GM15510 (cell line): ENCODE results near the gene CHPF2.

ENCODE experiments used
- POLR2A ChIP-seq: IDR thresholded peaks from 3 replicates; pipeline ENCODE4 v1.6.1; 2011; ENCODE audit warnings: borderline replicate concordance; ENCODE audit not compliant: insufficient read length; ENCODE audit errors: extremely low read depth

Gene CHPF2

DNA sequence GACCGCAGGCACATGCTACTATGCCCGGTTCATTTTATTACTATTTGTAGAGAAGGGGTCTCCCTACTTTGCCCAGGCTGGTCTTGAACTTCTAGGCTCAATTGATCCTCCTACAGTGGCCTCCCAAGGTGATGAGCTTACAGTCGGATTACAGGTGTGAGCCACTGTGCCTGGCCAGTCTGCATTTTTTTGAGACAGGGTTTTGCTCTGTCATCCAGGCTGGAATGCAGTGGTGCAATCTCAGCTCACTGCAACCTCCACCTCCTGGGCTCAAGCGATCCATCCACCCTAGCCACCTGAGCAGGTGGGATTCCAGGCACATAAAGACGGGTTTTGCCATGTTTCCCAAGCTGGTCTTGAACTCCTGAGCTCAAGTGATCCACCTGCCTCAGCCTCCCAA, 19.7 kb upstream of the CHPF2 start:
- no peak for TF ChIP-seq POLR2A

DNA sequence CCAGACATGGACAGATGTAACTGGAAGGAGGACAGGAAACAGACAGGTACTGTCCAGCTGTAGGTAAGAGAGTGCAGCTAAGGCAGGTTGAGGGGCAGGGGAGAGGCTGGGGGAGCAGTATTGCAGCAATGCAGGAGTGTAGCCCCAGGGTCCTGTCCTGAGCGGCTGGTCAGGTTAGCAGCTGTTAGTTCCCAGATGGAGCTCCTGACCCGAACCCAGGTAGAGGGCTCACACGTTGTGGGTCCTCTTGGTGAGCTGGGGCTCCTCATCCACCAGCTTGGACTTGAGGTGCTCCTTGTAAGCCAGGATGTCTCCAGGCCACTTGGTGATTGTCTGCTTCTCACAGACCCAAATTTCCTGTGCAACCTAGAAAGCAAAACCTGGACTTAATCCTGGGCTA, 18.5 kb upstream of the CHPF2 start:
- TF ChIP-seq POLR2A = no peak

DNA sequence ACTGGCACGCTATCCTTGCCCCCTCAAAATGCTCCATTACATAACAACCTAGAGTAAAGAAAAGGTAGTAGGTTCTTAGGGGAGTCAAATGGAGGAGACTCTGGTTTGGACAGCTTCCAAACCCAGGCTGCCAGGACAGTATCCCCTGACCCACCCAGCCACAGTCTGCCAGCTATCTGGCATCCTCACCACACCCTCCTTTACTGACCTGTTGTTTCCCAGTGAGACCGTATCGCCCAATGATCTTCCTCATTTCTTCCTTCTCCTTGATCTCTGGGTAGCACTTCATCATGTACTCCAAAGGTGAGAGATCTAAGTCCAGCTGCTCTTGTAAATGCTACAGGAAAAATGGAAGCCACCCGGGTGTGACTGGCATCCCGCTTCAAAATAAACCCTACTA, 16.9 kb upstream of the CHPF2 start:
- no peak for TF ChIP-seq POLR2A

DNA sequence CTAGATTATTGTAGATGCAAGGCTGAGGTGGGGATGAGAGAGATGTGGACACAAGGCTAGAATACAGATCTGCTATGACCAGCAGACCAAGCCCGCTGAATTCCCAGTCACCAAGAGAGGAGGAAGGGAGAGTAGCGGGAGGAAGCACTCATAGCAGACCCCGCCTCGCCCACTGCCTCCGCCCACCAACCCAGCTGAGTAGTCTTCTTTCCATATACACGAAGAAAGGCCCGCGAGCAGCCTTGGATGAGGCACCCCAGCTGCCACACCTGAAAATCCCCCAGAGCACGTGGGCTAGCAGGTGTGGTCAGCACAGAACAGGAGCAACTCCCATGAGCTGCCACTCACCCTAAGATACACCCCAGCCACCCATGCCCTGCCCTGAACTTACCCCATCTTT, 14.1 kb upstream of the CHPF2 start:
- no peak for TF ChIP-seq POLR2A

DNA sequence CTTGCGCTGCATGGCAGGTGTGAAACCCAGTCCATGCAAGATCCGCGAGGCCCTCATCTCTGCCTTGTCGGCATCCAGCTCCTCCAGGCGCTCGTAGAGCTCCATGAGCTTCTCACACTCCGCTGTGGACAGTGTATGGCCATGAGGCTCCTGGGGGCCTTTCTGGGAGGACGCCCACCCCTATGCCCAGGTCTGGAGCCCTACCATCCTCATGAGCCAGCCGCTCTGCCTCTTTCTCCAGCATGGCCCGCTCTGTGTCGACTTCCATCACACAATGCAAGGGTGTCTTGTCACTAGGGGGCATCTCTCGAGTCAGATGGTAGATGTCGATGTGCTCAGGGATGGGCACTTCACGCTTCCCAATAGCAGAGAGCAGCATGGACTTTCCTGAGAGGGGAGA, 8.6 kb upstream of the CHPF2 start:
- no peak for TF ChIP-seq POLR2A

DNA sequence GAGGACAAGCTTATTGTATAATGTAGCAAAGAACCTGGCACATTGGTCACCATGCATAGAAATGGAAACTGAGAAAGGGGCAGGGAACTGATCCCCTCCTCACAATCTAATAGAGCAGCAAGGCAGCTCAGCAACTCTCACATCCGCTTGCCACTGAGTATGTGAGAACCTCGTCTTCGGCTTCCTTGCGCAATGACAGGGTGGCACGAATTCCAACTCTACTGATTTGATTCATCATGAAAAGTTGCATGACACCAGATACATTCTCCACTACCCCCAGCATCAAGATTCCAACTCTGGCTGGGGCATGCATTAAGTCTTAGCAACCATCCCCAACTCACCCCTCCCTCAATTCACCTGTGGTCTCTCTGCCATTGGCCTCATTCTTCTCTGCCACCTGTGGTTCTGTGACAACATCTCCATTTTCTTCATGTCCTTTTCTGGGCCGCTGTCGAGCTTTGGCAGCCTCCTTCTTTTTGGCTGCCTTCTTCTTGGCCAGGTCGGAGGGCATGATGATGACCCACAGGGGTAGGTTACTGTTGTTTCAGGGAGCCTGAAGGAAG, 6.3 kb upstream of the CHPF2 start:
- no peak for TF ChIP-seq POLR2A

DNA sequence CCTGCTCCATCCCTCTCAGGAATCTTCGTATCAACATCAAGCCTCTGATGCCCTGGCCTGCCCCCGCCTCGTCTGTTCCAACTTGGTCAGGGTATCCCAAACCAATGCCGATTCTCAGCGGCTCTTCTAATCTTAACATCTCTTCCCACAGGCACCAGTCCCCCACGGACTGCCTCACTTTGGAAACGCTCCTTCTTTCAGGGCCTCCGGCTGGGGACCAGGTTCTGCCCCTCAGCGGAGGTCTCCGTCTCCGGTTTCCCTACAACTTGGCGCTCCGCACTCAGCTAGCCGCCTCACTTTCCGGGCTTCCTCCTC, 5.8 kb upstream of the CHPF2 start:
- TF ChIP-seq POLR2A = no peak

DNA sequence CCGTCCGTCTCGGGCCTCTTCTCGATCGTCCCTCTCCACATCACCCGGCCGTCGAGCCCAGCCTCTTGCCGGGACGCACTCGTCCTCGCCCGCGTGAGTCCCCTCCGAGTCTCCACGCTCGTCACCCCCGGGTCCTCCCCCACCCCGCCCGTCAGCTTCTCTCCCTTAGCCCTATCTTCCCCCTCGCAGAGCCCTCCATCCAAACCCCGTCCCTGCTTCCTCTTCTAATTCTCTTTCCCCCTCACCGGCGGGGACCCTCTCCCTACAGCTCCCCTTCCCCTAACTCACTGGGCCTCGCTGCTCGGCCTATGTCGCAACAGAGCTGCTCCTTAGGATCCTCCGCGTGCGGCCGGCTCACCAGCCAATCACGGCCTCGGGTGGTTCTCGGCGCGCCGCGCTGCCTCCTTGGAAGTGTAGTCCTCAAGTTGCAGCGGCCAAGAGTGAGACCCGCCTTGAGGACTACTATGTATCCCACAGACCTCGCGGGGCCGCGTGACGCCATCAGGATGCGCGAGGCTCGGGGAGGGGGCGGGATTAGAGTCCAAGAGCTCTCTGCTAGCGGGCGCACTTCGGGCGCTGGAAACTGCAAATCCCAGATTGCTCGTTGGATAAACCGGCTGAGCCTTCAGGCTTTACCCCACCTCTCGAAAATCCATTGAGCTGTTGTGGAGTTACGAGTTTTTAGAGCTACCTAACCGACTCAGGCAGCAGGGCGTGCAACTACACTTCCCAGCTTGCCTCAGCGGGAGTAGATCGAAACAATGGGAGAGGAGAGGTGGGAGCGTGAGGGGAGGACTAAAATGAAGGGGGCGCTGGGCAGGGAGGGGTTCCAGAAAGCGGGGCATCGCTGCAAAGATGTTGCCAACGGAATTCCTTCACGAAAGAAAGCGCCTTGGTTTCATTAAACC, 5.2 kb upstream of the CHPF2 start, which contains the start of gene ABCF2:
Gene ABCF2 (minus strand): TSS at position 331 of the 908 bp plus-strand sequence. CDS start 747 bp downstream, outside the sequence.
- peak; percentile 63 for TF ChIP-seq POLR2A

DNA sequence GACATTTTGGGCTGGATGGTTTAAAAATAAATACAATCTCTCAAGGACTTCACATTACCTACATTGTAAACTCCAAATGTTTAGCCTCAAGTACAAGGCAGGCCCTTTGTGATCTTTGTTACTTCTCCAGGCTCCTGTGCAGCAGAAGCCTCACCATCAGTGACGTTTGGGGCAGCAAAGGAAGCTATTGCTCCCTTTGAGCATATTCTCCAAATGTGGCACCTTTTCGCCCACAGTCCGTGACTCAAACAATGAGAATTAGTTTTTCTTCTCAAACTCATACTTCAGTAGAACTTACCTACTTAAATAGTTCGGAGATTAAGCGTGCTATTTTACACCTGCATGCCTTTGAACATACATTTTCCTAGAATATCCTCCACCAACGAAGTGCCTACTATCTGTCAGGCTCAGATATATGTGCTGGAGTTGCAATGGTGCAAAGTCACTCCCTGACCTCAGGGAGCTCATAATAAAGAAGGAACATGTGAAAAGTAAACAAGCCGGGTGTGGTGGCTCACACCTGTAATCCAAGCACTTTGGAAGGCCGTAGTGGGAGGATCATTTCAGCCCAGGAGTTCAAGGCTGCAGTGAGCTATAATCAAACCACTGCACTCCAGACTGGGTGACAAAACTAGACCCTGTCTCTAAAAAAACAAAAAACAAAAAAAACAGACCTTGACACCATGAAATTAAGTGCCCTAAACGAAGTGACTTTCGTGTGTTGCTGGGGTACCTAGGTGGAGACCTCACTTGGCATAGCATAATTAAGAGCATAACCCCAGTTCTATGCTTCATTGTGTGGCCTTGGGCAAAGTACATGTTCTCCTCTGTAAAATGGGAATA, 4.0 kb upstream of the CHPF2 start:
- no peak for TF ChIP-seq POLR2A

DNA sequence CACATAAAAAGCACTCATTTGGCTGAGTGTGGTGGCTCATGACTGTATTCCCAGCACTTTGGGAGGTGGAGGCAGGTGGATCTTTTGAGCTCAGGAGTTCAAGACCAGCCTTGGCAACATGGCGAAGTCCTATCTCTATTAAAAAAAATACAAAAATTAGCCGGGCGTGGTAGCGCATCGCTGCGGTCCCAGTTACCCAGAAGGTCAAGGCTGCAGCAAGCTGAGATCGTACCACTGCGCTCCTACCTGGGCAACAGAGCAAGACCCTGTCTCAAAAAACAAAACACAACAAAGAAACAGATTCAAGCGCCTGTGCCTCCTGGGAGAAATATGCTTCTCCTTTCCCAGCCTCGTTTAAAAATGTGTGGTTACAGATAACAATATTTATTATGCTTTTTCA, 3.0 kb upstream of the CHPF2 start:
- TF ChIP-seq POLR2A = no peak

DNA sequence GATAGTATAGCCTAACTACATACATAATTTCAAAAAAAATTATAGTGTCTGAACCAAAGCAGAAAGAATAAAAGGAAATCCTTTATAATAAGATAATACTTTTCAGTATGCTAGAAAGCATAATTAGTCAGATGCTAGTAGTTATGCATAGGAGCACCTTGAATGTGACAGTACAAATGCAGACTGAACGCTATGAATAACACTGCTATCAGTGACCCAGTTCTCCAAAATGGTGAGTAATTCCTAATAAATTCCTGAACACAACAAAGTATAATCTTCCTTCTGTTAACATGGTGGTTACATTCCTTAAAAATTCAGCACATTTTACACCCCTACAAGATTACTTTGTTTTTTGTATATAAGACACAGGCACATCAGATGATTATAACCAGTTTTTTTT, 1.2 kb upstream of the CHPF2 start:
- TF ChIP-seq POLR2A = no peak

DNA sequence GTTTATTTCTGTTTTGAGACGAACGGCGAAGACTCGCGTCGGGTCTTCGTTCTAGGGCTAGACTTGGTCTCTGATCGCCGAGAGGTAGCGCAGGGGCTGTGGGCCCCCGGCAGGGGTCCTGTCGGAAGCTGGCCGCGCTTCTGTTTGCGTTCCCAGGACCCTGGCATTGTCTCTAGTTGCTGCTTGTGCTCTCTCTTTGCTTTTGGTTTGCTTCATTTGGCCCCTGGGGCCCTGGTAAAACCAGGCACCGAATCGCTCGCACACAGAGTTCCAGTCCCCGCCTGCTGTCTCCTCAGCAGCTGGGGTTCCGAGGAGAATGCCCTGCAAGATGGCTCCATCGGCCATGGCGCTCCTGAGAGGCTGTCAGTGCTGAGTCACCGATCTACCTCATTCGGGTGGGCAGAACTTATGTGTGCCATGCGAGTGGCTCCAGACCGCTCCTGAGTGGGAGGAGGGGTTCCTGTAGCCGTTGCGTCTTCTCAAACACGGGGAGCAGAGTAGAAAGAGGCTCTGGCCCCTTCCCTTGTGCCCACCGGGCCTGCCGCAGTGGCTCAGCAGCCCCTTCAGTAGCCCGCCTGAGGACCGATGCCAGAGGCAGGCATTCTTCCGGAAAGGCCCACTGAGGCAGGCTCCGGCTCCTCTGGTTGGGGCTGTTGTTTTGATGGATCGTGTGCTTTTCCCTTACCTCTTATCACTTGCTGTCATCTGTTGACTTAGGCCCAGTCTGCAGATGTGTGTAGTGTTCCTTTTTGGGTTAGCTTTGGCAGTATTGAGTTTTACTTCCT, 826 bp downstream of the CHPF2 start:
- peak; percentile 37 for TF ChIP-seq POLR2A

DNA sequence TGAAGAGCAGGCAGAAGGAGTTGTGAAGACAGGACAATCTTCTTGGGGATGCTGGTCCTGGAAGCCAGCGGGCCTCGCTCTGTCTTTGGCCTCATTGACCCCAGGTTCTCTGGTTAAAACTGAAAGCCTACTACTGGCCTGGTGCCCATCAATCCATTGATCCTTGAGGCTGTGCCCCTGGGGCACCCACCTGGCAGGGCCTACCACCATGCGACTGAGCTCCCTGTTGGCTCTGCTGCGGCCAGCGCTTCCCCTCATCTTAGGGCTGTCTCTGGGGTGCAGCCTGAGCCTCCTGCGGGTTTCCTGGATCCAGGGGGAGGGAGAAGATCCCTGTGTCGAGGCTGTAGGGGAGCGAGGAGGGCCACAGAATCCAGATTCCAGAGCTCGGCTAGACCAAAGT, 1.5 kb downstream of the CHPF2 start:
- no peak for TF ChIP-seq POLR2A

DNA sequence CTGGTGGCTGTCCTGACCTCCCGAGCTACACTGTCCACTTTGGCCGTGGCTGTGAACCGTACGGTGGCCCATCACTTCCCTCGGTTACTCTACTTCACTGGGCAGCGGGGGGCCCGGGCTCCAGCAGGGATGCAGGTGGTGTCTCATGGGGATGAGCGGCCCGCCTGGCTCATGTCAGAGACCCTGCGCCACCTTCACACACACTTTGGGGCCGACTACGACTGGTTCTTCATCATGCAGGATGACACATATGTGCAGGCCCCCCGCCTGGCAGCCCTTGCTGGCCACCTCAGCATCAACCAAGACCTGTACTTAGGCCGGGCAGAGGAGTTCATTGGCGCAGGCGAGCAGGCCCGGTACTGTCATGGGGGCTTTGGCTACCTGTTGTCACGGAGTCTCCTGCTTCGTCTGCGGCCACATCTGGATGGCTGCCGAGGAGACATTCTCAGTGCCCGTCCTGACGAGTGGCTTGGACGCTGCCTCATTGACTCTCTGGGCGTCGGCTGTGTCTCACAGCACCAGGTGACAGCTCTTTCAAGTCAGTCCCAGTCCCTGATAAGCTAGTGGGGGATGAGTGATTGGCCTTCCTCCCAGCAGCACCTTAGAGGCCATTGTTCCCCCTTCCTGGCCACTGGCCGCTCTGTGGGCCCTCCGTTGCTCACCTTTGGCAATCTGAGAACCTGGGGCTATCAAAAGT, 3.0 kb downstream of the CHPF2 start:
- TF ChIP-seq POLR2A = no peak
